GM18502 (cell line): Measurements from ENCODE around the gene GSDME.

Experiments used
- ATAC-seq: cut with Tn5 transposase; IDR thresholded peaks from one replicate; pipeline ENCODE4 v1.9.1; 2021; ENCODE audit warnings: mild to moderate bottlenecking; ENCODE audit not compliant: unreplicated experiment, poor library complexity

Gene GSDME

DNA sequence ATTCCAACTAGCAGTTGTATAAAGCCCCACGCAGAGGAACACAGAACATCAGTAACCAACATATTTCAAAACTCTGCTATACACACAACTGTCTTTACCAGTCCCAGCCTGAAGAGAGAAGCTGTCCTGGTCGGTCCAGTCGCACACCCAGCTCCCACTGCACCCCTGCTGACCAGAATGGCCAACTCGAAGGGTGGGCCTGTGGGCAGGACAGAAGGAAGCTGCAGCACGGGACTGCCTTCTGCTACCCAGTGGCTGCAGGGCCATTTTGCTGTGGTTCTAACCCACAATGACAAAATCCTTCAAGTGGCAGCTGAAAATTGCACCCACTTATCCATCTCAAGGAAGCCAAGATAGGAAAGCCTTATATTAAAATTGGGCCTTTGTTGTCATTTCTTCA is 48.2 kb downstream of the GSDME start:
- ATAC-seq = no peak

DNA sequence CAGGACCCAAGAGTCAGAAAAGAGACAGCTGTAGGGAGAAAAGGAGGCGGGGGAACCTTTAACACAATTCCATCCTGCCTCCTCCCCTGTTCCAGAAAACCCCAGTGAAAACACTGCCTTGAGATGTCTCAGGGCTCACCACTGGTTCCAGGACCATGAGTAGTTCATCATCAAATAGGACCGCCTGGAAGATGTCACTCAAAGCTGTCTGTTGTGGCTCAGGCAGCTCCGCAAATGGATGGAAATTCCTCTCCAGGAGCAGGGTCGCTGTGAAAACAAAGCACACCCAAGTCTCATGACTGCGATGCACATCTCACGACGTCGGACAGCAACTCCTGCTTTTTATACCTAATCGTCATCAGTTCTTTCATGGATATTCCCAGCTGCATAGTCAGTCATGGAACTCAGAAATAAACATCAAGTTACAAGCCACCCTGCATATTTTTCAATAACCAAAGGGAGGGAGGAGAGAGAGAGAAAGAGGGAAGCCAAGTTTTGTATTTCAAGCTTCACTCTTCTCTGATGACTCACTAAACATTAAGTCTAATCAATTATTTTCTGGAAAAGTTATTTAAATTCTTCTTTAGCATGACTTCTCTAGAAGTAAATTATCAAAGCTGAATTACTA is 49.2 kb downstream of the GSDME start:
- ATAC-seq = no peak

DNA sequence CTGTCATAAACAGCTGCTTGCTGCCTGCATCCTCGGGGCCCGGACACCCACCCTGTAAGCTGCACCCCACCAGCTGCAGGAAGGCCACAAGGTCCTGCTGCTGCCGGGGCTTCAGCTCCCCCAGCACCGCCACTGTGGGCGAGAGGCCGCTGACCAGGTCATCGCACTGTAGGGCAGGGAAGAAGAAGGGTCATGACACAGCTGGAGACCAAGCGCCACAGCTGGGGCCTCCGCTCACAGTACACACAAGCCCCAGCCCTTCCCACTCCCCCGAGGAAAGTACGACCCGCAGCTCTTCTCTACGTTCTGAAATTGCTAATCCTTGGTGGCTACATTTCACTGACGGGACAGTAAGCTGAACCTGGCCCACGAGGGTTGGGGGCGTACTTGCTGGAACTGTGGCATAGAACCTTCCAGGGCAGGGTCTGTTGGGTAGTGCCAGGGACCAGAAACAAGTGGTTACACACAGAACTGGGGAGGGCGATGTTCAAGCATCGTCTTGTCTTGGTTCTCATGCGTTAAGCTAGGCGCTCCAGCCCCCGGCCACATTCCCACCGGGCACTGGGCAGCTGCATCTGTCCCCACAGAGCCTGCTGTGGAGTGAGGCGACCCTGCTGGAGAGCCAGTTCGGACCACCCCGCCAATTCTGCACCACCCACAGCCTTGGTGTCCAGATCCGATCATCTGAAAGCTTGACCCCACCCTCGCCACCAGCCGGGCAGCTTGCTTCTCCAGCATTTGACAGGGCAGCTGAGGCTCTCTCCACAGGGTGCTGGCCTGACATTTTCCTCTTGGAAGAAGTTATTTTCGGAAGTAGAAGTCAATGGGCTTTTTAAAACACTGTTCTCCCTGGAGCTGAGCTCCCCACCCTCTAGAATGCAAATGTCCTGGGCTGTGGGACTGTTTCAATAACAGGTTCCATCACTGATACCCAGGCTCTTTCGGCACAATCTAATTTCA is 50.8 kb downstream of the GSDME start:
- ATAC-seq = no peak

DNA sequence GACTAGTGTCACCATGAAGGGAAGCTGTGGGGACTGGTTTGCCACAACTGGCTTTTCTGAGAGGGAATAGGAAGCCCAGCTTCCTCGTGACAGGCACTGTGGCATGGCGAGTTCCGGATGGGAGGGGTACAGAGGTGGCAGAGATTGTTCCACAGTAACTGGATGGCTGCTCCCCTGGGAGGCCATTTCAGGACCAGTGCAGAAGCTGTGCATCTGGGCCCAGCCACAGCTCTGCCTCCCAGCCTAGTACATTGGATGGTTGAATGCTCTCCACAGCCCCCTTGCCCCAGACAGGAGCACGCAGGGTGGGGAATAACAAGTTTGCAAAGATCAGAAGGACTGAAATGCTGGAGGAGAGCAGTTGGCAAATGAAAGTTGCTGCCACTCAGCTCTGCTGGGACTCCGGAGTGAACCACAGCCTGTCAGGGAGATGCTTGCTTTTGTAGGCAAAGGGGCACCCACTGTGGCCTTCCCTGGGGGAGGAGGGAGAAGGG is 51.8 kb downstream of the GSDME start:
- ATAC-seq = no peak

DNA sequence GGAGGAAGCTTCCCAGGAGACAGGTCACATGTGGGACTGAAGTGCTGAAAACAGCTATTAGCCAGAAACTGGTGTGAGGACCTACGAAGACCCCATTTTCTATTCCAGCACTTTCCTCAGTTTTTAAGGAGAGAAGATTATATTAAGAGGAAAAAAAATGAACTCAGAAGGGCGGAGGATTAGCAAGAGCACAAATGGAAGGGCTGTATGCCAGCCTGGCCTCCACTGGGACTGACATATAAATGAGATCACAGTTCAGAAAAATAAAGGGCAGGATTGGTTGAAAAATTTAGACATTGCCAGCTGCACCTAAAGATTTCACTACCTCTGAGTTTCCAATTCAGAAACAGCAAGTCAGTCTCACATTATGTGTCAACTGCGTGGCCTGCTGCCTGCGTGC is 53.0 kb downstream of the GSDME start:
- no peak for ATAC-seq

DNA sequence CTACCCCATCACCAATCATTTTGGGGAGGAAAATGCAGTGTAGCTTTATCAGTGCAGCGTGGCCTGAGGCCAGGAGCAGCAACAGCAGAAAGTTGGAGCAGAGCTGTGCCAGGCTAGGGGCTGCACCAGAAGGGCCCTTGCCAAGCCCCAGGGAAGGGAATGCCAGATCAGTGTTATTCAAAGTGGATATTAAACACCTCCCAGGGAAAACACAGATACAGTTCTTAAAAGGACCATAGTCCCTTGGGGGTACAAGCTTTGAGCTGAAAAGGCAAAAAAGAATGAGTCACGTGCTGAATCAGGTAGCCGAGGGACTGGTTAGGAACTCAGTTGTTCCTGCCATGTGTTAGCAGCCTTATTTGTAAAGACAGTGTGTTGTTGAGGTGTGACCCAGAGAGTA is 54.0 kb downstream of the GSDME start:
- ATAC-seq = no peak

DNA sequence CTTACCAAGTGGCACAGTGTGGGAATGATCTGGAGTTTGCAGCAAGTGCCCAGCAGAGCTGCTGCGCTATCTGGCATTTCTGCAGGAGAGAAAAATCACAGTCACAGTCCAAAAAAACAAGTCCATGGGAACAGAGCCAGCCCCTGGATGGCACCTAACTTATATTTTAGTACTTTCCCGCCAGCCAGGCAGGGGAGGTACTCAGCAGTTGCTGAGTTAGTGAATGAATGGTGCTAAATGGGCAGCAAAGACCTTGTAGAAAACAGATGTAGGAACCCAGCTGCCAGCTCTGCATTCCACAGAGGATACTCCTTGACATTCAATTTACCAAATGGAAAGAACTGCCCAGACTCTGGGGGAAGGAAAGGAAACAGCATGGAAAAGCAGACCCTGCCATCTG is 54.5 kb downstream of the GSDME start:
- no peak for ATAC-seq

DNA sequence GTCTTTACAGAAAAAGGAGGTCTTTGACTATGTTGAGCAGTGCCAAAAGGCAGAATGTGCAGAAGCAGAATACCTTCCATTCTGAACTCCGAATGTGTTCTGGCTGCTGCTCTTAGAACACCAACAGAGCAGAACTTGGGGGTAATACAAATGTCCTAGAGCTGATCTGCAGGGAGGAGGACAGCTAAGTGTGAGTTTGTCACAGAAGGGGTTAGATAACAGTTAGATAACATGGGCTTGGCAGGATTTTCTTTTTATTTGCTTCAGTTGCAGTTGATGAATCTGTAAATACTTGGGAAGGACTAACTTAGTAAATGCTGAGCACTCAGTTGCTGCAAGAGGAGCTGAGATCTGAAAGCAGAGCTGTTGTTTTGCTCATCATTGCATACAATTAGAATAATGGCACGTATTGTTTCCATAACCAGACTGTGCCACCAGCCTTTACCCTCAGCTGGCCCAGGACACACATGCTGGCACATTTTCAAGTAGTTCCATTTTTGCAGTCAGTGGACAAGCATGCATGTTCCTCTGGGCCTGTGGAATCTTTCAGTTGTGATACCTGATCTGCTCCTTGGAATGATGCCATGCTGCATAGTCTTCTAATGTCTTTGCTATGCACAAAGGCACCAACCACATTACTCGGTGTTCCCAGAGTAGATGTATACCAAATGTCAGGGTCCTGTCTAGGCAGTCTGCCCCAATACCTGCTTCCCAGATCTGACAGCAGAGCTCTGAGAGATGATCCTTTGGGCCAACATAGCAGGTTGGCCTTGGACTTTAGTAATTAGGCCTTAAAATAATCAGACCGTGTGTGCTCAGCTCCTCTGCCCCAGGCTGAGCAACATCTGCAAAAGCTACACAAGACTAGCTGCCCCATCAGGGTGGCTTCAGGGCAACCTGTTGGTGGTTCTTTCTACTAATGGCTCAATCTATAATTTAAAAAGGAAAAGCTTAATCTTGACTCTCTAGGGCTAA is 55.7 kb downstream of the GSDME start:
- ATAC-seq = no peak

DNA sequence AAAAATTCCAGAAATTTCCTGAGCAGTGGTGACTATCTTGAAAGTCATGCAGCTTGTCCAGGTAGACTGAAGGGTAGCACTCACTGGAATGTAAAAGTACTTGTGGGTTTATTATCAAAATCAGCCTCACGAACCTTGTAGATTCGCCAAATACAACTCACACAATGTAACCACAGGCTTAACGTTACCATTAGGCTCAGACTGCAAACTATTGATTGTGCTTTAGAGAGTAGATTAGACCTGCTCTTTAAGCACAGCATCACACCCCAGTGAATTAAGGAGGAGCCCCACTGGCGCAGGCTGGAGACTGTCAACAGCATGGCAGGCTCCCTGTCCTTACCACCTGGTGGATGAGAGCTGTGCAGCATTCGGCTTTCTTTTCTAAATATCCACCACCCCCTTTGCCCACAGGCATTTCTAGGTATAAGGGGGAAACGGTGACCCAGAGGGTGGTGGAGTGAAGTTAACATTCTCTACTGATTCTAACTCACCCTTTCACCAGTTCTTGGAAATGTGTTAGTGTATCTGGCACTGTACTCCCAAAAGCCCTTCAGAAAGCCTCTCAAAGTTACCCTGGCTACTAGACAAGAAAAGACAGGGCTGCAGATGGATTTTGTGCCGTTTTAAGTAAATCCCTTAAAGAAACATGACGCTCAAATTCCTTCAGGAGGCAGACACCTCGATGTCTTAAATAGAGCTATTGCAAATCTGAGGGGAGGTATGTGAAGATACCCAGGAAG is 56.6 kb downstream of the GSDME start:
- no peak for ATAC-seq

DNA sequence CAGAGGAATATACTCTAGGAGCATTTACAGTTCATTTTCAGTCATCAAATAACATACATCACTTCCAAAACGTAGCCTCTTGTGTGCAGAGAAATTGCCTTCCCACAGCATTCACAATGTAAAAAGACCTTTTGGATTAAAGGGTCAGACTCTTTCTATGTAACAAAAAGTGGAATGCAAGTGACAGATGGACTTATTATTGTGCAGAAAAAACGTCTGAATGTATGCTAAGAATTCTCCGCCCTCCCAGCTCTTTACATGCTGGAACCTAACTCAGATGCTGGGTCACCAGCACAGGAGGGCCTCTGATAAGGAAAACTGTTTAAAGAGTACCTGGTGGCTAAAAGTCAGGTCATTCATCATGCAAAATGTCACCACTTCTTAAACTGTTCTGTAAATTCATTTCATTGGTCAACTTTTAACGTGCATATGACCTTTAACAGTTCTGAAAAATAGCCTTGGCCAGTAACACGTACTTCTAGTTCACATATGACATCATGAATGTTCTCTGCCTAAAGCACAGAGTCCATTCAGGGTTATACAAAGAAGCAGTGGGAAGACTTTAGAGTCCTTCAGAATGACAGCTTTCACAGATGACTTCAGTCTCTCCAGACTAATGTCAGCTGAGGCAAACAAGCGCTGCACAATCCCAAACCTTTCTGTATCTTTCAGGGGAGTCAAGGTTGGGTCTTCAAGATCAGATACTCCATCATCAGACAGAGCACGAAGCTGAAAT is 58.6 kb downstream of the GSDME start:
- no peak for ATAC-seq

DNA sequence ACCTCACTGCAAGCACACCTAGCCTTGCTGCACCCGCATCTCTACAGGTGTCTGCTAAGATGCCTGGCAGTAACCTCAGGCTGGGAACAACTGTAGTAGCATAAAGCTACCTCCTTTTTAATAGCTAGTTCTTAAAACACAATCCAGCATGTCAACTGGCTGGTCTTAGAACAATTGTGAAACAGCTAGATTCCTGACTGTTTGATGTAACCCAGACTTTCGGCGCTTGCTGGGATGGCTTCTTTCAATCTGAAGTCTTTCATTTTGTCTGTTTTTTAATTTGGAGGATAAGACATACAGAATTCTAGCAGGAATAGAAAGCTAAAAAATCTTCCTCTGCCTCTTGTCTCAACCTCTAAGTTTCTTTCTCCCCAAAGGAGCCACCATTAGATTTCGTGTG is 59.8 kb downstream of the GSDME start:
- ATAC-seq = no peak

DNA sequence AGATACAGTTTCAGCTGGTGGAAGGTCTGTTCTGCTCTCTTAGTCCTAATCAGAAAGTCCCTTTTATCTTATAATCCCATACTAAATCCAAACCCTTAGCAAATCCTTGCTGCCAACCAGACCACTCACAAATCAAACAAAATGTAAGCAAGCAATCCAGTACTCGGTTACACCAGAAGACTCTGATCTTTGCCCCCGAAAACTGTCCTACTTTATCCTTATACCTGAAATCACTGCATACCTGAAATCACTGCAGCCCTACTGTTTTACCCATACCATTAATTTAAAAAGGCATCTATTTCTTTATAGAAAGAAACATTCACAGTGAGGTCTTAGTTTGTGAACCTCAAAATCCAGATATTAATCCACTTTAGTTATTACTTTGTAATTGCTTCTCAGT is 64.7 kb downstream of the GSDME start:
- ATAC-seq = no peak

DNA sequence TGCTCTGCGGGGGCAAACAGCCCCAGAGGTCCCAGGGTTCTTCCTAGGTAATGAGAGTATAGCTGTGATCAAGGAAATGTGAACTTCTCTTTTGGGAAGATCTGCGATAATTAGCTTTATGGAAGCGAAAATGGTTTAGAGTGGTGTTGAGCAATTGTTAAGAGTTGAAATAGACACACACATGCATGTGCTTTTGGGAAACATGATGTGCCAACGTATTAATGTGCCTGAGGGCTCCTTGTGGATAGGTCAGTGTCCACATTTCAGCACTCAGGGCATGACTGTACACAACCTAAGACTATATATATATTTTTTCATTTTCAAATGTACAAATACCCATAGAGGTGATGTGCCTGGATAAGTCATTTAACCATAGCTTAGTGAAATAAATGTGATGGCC is 67.0 kb downstream of the GSDME start:
- ATAC-seq = no peak

DNA sequence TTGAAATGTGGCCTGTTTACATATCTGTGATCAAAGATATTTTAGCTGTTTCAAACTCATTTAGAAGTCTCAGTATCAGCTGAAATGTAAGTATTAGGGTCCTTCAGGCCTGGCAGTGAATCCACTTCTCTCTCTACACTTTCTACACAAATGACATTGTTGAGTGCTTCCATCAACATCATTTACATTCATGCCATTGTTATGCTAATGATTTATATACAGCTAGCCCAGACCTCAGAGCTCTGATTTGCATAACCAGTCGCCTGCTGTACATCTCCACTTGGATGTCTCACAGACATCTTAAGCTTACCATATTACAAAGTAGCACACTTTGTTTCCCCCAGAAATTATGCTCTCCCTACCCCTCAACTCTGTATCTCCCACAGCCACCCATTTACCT is 71.6 kb downstream of the GSDME start:
- no peak for ATAC-seq

DNA sequence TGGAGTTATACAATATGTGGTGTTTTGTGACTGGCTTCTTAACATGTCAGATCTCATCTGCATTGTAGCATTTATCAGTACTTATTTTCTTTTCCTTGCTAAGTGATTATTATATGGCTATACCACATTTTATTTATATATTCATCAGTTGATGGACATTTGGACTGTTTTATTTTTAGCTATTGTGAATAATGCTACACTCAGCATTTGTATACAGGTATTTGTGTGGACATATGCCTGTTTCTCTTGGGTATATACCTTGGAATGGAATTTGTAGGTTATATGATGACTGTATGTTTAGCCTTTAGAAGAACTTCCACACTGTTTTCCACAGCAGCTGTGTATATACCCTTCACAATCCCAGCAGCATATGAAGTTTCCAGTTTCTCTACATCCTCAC is 86.5 kb downstream of the GSDME start:
- no peak for ATAC-seq

DNA sequence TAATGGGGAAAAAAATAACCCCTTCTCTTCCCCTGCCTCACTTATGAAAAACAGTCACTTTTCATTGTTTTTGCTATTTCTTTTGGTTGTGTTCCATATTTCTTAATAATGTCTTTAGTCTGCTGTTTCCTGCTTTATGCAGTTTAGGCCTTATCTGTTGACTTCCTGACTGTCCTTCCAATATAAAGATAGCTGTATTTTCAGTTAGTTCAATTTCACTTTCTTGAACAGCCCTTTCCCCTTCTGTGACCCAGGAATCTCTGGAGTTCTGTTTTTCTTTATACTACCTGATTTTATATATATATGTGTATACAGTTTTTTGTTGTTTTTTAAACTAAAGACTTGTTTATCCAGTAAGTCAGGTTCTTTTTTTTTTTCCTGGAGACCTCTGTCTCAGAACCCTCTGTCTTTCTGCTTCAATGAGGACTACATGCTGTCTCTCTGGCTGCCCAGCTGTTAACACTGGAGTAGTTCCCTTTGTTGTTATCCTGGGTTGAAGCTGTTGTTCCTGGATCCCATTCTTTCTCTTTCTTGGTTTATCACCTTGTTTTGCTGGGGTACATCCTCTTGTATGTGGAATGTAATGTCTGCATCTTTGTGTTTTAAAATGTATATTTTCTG is 87.2 kb downstream of the GSDME start:
- ATAC-seq = no peak

DNA sequence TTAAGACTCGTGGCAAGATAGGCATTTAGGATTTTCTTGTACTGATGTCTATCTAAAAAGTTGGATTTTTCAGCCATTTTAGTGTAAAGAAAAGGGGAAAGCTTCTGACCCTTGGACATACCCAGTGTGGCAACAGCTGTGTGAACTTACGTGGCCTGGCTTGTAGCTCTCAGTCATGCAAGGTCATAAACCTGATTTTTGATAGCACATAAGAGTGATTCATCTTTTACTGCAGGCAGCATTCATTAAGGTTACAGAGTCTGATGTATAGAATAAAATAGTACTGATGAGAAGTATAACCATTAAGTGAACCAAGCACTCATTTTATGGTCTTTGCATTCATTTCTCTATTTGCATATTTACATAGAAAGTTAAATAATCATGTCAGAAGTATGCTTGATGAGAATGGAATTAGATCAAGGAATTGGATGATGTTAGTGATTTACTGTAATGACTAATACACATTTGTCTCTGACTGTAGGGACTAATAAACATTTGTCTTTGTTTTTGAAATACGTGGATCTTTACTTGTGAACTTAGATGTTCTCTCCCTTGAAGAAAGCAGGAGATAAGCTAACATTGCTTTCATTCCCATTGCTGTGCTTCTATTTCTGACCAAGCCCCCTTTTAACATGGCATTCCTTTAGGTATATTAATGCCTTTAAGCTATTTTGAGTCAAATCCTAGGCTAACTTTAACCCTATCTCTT is 88.2 kb downstream of the GSDME start:
- ATAC-seq = no peak
